GM12878 (cell line): ENCODE results near the gene IL4I1. TPM values are rescaled to one million over a fixed set of nuclear protein-coding genes. Genes with fewer than 3 reads are reported as not detected.

Experiments
- CBX3 ChIP-seq: fragments of 200-600 bp; sonication (generic); IDR thresholded peaks from 2 replicates; pipeline ENCODE4 v1.6.1; 2016; ENCODE audit warnings: low read depth, borderline replicate concordance
- EGR1 ChIP-seq, 2 experiments: IDR thresholded peaks; 1 replicate in 1 of 2; 2 replicates in 1 of 2; pipeline ENCODE4 v1.6.1; 2011 to 2012; ENCODE audit warnings: low read depth in 2 of 2, low read length in 2 of 2, borderline replicate concordance in 1 of 2, mild to moderate bottlenecking in 1 of 2, moderate library complexity in 1 of 2
- EP300 ChIP-seq, 2 experiments: fragments of 150-350 bp in 1 of 2; IDR thresholded peaks; 2 replicates each; pipeline ENCODE4 v1.6.1; 2011 to 2012; ENCODE audit warnings: low read depth in 2 of 2, low read length in 2 of 2, borderline replicate concordance in 1 of 2, improper control_type of control experiment in 1 of 2, inconsistent platforms in 1 of 2; ENCODE audit not compliant: control insufficient read depth in 1 of 2
- GATAD2B ChIP-seq: fragments of 450-650 bp; conservative IDR thresholded peaks from 2 replicates; pipeline ENCODE4 v1.6.1; 2017; ENCODE audit warnings: low read depth, mild to moderate bottlenecking, moderate library complexity
- HDGF ChIP-seq: fragments of 450-650 bp; IDR thresholded peaks from 2 replicates; pipeline ENCODE4 v1.6.1; 2016; ENCODE audit warnings: antibody characterized with exemption
- MYB ChIP-seq: fragments of 150-350 bp; IDR thresholded peaks from 2 replicates; pipeline ENCODE4 v1.6.1; 2014; ENCODE audit warnings: mild to moderate bottlenecking, low read depth, low read length, borderline replicate concordance
- MYC ChIP-seq: IDR thresholded peaks from 2 replicates; pipeline ENCODE4 v1.6.1; 2011; ENCODE audit warnings: mild to moderate bottlenecking, low read length, moderate library complexity, inconsistent platforms; ENCODE audit not compliant: insufficient read depth, insufficient replicate concordance, insufficient read length, severe bottlenecking
- PBX3 ChIP-seq: IDR thresholded peaks from 2 replicates; pipeline ENCODE4 v1.6.1; 2011; ENCODE audit warnings: mild to moderate bottlenecking, low read depth, low read length, moderate library complexity; ENCODE audit not compliant: insufficient replicate concordance
- POLR2A ChIP-seq: IDR thresholded peaks from 2 replicates; pipeline ENCODE4 v1.6.1; 2011; ENCODE audit warnings: low read depth, mild to moderate bottlenecking, low read length
- RCOR1 ChIP-seq: conservative IDR thresholded peaks from 2 replicates; pipeline ENCODE4 v1.6.1; 2012; ENCODE audit warnings: low read depth, low read length, improper control_type of control experiment
- TARDBP ChIP-seq: IDR thresholded peaks from 2 replicates; pipeline ENCODE4 v1.6.1; 2016; ENCODE audit warnings: borderline replicate concordance
- YBX1 ChIP-seq: fragments of 450-650 bp; IDR thresholded peaks from 2 replicates; pipeline ENCODE4 v1.6.1; 2016; ENCODE audit warnings: antibody characterized with exemption
- YY1 ChIP-seq: IDR thresholded peaks from 2 replicates; pipeline ENCODE4 v1.6.1; 2011; ENCODE audit warnings: low read depth, mild to moderate bottlenecking, low read length
- ZBTB33 ChIP-seq: fragments of 450-650 bp; IDR thresholded peaks from 2 replicates; pipeline ENCODE4 v1.6.1; 2017; ENCODE audit warnings: mild to moderate bottlenecking
- ZBTB40 ChIP-seq: fragments of 450-650 bp; IDR thresholded peaks from 2 replicates; pipeline ENCODE4 v1.6.1; 2016; ENCODE audit warnings: mild to moderate bottlenecking, moderate library complexity, borderline replicate concordance
- ZNF687 ChIP-seq: fragments of 450-650 bp; IDR thresholded peaks from 2 replicates; pipeline ENCODE4 v1.6.1; 2017; ENCODE audit warnings: mild to moderate bottlenecking, moderate library complexity
- polyA plus RNA-seq, 11 experiments: library from polyadenylated mRNA; depleted of rRNA in 4 of 11; unstranded in 6 of 11; stranded (reverse) in 5 of 11; fragments of >200 nt; fragmentation: Nextera tagmentation in 4 of 11; fragmentation: Illumina TruSeq in 1 of 11; extraction: Ambion mirVana in 4 of 11; extraction: Trizol in 1 of 11; gene quantifications; 1 replicate in 1 of 11; 2 replicates in 10 of 11; pipeline versions ENCODE4 v1.2.1 to v1.2.3, GENCODE V29; 2011 to 2016; ENCODE audit warnings: inconsistent platforms in 2 of 11, missing spikeins in 2 of 11, low read depth in 1 of 11
- total RNA-seq, 4 experiments: library from RNA; depleted of rRNA in 3 of 4; stranded (reverse); fragments of >200 nt in 3 of 4; fragmentation: Illumina TruSeq in 1 of 4; extraction: Trizol in 1 of 4; gene quantifications; 2 replicates each; pipeline versions ENCODE4 v1.2.1 to v1.2.3, GENCODE V29; 2013 to 2021

IL4I1 gene
- total and polyA plus RNA-seq, 10 of the 15 experiments (the other 5 are each of a cell fraction or from before 2014, with no cell fraction given): 0.62 to 83.8 (median 42.8) TPM

GRCh38 chr19:49869484-49870308, 27.0 kb downstream of the IL4I1 start (continued):
- TF ChIP-seq ZBTB40: peak; percentile 26; the same call in 1 of the 2 replicates
- TF ChIP-seq GATAD2B: peak; percentile 86; the same call in 1 of the 2 replicates
- no peak for TF ChIP-seq RCOR1
- TF ChIP-seq EGR1 (IDR thresholded peaks at IDR 0.05; ENCODE audit: borderline replicate concordance in 1 of 2, low read depth in 2 of 2, low read length in 2 of 2): peak in 1 of 2 experiments; percentile 62; a peak in 1 of 3 replicates
- peak; percentile 70; the same call in 1 of the 2 replicates for TF ChIP-seq HDGF
- TF ChIP-seq PBX3: no peak
- peak; percentile 14; the same call in 1 of the 2 replicates for TF ChIP-seq YY1
- TF ChIP-seq MYB: no peak
- TF ChIP-seq ZNF687: peak; percentile 68
- no peak for TF ChIP-seq TARDBP
- peak; percentile 56 for TF ChIP-seq POLR2A
- TF ChIP-seq EP300 (IDR thresholded peaks at IDR 0.05; ENCODE audit: borderline replicate concordance in 1 of 2, control insufficient read depth in 1 of 2, low read depth in 2 of 2, low read length in 2 of 2): no peak; a peak in 1 of 4 replicates
- TF ChIP-seq MYC: peak; percentile 21
- TF ChIP-seq ZBTB33: no peak
- TF ChIP-seq YBX1: no peak
- no peak for TF ChIP-seq CBX3
